SKM-1 treated with dmso at 0.1 percent for 144 hours (cell line): Measurements from ENCODE around the gene SH2D4B.
A peak's percentile ranks its signal among the peaks of the same experiment; 100 is the strongest.

Experiments used
- DNase-seq: peaks from one replicate; lab custom pipeline; 2025; ENCODE audit not compliant: unreplicated experiment; lab: John Stamatoyannopoulos, UW

Gene SH2D4B

GRCh38 chr10:80585812-80586211 is 48.1 kb downstream of the SH2D4B start:
- DNase-seq = no peak

- no peak for DNase-seq
Observed at GRCh38 chr10:80588546-80588945, 50.8 kb downstream of the SH2D4B start.

- DNase-seq = no peak
Observed at GRCh38 chr10:80589726-80590373, 52.1 kb downstream of the SH2D4B start.

GRCh38 chr10:80590585-80591125 is 53.0 kb downstream of the SH2D4B start:
- no peak for DNase-seq

GRCh38 chr10:80596391-80597257 is 58.9 kb downstream of the SH2D4B start:
- peak; percentile 65 for DNase-seq

- DNase-seq = peak; percentile 79
Observed at GRCh38 chr10:80598084-80598798, 60.5 kb downstream of the SH2D4B start.

- no peak for DNase-seq
Observed at GRCh38 chr10:80598951-80599350, 61.2 kb downstream of the SH2D4B start.

- peak; percentile 68 for DNase-seq
Observed at GRCh38 chr10:80599424-80599847, 61.7 kb downstream of the SH2D4B start.

- no peak for DNase-seq
Observed at GRCh38 chr10:80600256-80600655, 62.6 kb downstream of the SH2D4B start.

- no peak for DNase-seq
Observed at GRCh38 chr10:80602881-80603280, 65.2 kb downstream of the SH2D4B start.

- no peak for DNase-seq
Observed at GRCh38 chr10:80603516-80603915, 65.8 kb downstream of the SH2D4B start.

- no peak for DNase-seq
Observed at GRCh38 chr10:80608706-80609105, 71.0 kb downstream of the SH2D4B start.

GRCh38 chr10:80609331-80609730 is 71.6 kb downstream of the SH2D4B start:
- no peak for DNase-seq

- no peak for DNase-seq
Observed at GRCh38 chr10:80611481-80612185, 73.9 kb downstream of the SH2D4B start.

- no peak for DNase-seq
Observed at GRCh38 chr10:80612261-80612660, 74.6 kb downstream of the SH2D4B start.

GRCh38 chr10:80613466-80614170 is 75.9 kb downstream of the SH2D4B start:
- DNase-seq = no peak

- no peak for DNase-seq
Observed at GRCh38 chr10:80614576-80615416, 77.1 kb downstream of the SH2D4B start.

GRCh38 chr10:80617807-80618206 is 80.1 kb downstream of the SH2D4B start:
- no peak for DNase-seq

- DNase-seq = no peak
Observed at GRCh38 chr10:80619036-80619435, 81.3 kb downstream of the SH2D4B start.
